Keratinocyte (primary cell): ENCODE results near the gene KCNH6. TPM values are rescaled to one million over a fixed set of nuclear protein-coding genes. Genes with fewer than 3 reads are reported as not detected.

Experiments
- DNase-seq: peaks from one replicate; pipeline ENCODE4 v3.0.0-alpha.2; 2011; ENCODE audit warnings: low read depth, missing footprints, low spot score
- FAIRE-seq: peaks from 2 replicates; lab custom pipeline; 2011; peaks lifted over from hg19 to GRCh38; lab: Jason Lieb, UNC
- H2AFZ ChIP-seq: 2 replicates; pipeline ENCODE4 v1.6.0; 2012; ENCODE audit warnings: low read length, control low read depth, inconsistent platforms; ENCODE audit not compliant: control insufficient read depth
- H3K27ac ChIP-seq: 2 replicates; pipeline ENCODE4 v1.5.1; 2011; ENCODE audit warnings: low read length; ENCODE audit not compliant: control insufficient read depth, insufficient read depth
- H3K27me3 ChIP-seq: 3 replicates; pipeline ENCODE4 v1.6.0; 2011; ENCODE audit warnings: low read length; ENCODE audit not compliant: control insufficient read depth, insufficient read depth; ENCODE audit errors: extremely low read depth
- H3K36me3 ChIP-seq, 2 experiments: 2 replicates in 1 of 2; 3 replicates in 1 of 2; pipeline ENCODE4 v1.5.1; 2011; ENCODE audit warnings: low read length in 2 of 2, mild to moderate bottlenecking in 1 of 2; ENCODE audit not compliant: control insufficient read depth in 2 of 2, insufficient read depth in 2 of 2; ENCODE audit errors: extremely low read depth in 1 of 2
- H3K4me1 ChIP-seq: 3 replicates; pipeline ENCODE4 v1.5.1; 2011; ENCODE audit warnings: low read length; ENCODE audit not compliant: control insufficient read depth, insufficient read depth; ENCODE audit errors: extremely low read depth
- H3K4me2 ChIP-seq: 3 replicates; pipeline ENCODE4 v1.6.0; 2011; ENCODE audit warnings: low read depth, low read length; ENCODE audit not compliant: control insufficient read depth, insufficient read depth; ENCODE audit errors: extremely low read depth
- H3K4me3 ChIP-seq, 3 experiments: fragments of 200-600 bp in 1 of 3; sonication (generic) in 1 of 3; 2 replicates in 2 of 3; 3 replicates in 1 of 3; pipeline ENCODE4 v1.5.1; 2011 to 2016; ENCODE audit warnings: low read length in 3 of 3, mild to moderate bottlenecking in 3 of 3, control low read depth in 2 of 3, inconsistent platforms in 1 of 3, low read depth in 1 of 3, mixed read lengths in 1 of 3, mixed run types in 1 of 3, moderate library complexity in 1 of 3; ENCODE audit not compliant: control insufficient read depth in 2 of 3, insufficient read depth in 2 of 3; ENCODE audit errors: extremely low read depth in 1 of 3
- H3K79me2 ChIP-seq: 2 replicates; pipeline ENCODE4 v1.6.0; 2012; ENCODE audit warnings: low read length; ENCODE audit not compliant: control insufficient read depth, insufficient read depth
- H3K9ac ChIP-seq: 3 replicates; pipeline ENCODE4 v1.6.0; 2011; ENCODE audit warnings: low read length; ENCODE audit not compliant: control insufficient read depth, insufficient read depth; ENCODE audit errors: extremely low read depth
- H3K9me1 ChIP-seq: 3 replicates; pipeline ENCODE4 v1.6.0; 2011; ENCODE audit warnings: low read length; ENCODE audit not compliant: control insufficient read depth, insufficient read depth; ENCODE audit errors: extremely low read depth
- H3K9me3 ChIP-seq: 2 replicates; pipeline ENCODE4 v1.5.1; 2012; ENCODE audit warnings: low read depth, low read length; ENCODE audit not compliant: control insufficient read depth
- H4K20me1 ChIP-seq: 3 replicates; pipeline ENCODE4 v1.6.0; 2011; ENCODE audit warnings: low read length; ENCODE audit not compliant: control insufficient read depth, insufficient read depth; ENCODE audit errors: extremely low read depth
- EZH2 ChIP-seq: IDR thresholded peaks from one replicate; pipeline ENCODE4 v1.6.1; 2012; ENCODE audit warnings: inconsistent platforms, mild to moderate bottlenecking, low read length, moderate library complexity
- dilution Hi-C: fragments of 300-500 bp; cut with MboI; formaldehyde crosslinking; loops from one replicate; pipeline ENCODE4 v1.7.0; 2020; ENCODE audit warnings: low sequenced_read_pairs; ENCODE audit not compliant: extremely low pct_ligation_motif_present
- polyA plus RNA-seq, 5 experiments: library from polyadenylated mRNA; depleted of rRNA in 3 of 5; stranded (reverse) in 3 of 5; stranded (forward) in 1 of 5; unstranded in 1 of 5; fragments of >200 nt; gene quantifications; 1 replicate in 1 of 5; 2 replicates in 3 of 5; 3 replicates in 1 of 5; pipeline versions ENCODE4 v1.2.1 to v1.2.3, GENCODE V29; 2011 to 2012; ENCODE audit warnings: missing spikeins in 2 of 5, low read depth in 1 of 5, low replicate concordance in 1 of 5
- TF ChIP-seq, protein P1 (sequence below), 3 experiments: IDR thresholded peaks in 1 of 3; conservative IDR thresholded peaks in 1 of 3; optimal IDR thresholded peaks in 1 of 3; 2 replicates in 2 of 3; 3 replicates in 1 of 3; pipeline versions ENCODE3 to v1.5.1; 2011; ENCODE audit warnings: low read length in 3 of 3, mild to moderate bottlenecking in 3 of 3, moderate library complexity in 2 of 3, control low read depth in 1 of 3, inconsistent platforms in 1 of 3; ENCODE audit not compliant: insufficient read depth in 2 of 3; ENCODE audit errors: extremely low read depth in 1 of 3

Gene KCNH6
- polyA plus RNA-seq, 1 donor (not counting 4 experiments of a cell fraction or from before 2014, with no cell fraction given): not detected

DNA sequence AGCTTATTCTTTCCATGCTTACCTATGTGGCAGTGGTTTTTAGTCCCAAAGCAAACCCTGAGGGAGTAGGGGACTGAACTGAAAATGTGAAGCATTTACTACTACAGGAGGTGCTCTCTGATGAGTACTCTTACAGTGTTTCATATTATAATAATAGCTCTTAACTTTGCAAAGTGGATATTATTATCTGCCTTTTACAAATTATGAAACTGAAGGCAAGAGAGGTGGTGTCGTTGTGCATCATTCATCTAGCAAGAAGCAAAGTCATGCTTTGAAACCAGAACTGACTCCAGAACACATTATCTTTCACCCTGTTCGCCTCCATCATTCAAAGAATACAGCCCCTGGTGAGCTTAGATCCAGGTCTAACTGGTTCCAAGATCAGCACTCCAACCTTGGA, 8.2 kb upstream of the KCNH6 start:
- no peaks in the 10 kb centered on the region for H3K9me1 ChIP-seq
- H3K4me2 ChIP-seq: no peak overlapping the region
- TF ChIP-seq, protein P1, sequence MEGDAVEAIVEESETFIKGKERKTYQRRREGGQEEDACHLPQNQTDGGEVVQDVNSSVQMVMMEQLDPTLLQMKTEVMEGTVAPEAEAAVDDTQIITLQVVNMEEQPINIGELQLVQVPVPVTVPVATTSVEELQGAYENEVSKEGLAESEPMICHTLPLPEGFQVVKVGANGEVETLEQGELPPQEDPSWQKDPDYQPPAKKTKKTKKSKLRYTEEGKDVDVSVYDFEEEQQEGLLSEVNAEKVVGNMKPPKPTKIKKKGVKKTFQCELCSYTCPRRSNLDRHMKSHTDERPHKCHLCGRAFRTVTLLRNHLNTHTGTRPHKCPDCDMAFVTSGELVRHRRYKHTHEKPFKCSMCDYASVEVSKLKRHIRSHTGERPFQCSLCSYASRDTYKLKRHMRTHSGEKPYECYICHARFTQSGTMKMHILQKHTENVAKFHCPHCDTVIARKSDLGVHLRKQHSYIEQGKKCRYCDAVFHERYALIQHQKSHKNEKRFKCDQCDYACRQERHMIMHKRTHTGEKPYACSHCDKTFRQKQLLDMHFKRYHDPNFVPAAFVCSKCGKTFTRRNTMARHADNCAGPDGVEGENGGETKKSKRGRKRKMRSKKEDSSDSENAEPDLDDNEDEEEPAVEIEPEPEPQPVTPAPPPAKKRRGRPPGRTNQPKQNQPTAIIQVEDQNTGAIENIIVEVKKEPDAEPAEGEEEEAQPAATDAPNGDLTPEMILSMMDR (optimal IDR thresholded peaks at IDR 0.05 in 1 of 3, IDR thresholded peaks at IDR 0.05 in 1 of 3, conservative IDR thresholded peaks at IDR 0.05 in 1 of 3; ENCODE audit: extremely low read depth in 1 of 3, insufficient read depth in 2 of 3, low read length in 3 of 3): no peak
- no peak for TF ChIP-seq EZH2
- no peak for DNase-seq
- FAIRE-seq: no peak
- H3K36me3 ChIP-seq: no peaks in the 10 kb centered on the region
- H3K9me3 ChIP-seq: no peaks in the 10 kb centered on the region
- no peak overlapping the region for H3K9ac ChIP-seq
- H2AFZ ChIP-seq: no peak overlapping the region
- H3K27me3 ChIP-seq: peaks cover 9% of the 10 kb centered on the region
- no peaks in the 10 kb centered on the region for H3K79me2 ChIP-seq
- H3K27ac ChIP-seq: no peak overlapping the region
- no peak overlapping the region for H3K4me3 ChIP-seq
- dilution Hi-C loops: no loop called here
- H3K4me1 ChIP-seq: no peaks in the 10 kb centered on the region
- no peaks in the 10 kb centered on the region for H4K20me1 ChIP-seq

DNA sequence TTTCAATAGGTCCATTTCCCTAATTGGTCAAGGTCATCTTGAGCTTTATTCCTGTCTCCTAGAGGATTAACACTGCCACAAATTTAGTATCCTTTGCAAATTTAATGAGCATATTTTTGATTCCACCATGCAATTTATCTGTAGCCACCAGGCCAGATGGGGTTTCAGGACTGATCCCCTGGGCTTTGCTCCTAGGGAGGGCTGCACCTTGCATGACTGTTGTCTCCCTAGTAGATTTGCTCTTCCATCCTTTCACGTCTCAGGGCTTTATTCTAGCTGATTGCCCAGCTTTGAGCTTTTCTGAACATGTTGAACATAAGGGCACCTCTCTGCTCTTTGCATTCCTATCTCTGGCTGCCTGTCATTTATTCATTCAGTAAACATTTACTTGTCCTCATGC, 7.7 kb upstream of the KCNH6 start:
- dilution Hi-C loops: no loop called here
- H3K9me3 ChIP-seq: no peaks in the 10 kb centered on the region
- no peak overlapping the region for H3K27ac ChIP-seq
- FAIRE-seq (no peak), DNase-seq (no peak)
- H3K9me1 ChIP-seq: no peaks in the 10 kb centered on the region
- no peak overlapping the region for H3K4me3 ChIP-seq
- H3K4me1 ChIP-seq: no peaks in the 10 kb centered on the region
- no peaks in the 10 kb centered on the region for H4K20me1 ChIP-seq
- TF ChIP-seq EZH2: no peak
- TF ChIP-seq, protein P1 (optimal IDR thresholded peaks at IDR 0.05 in 1 of 3, IDR thresholded peaks at IDR 0.05 in 1 of 3, conservative IDR thresholded peaks at IDR 0.05 in 1 of 3; ENCODE audit: extremely low read depth in 1 of 3, insufficient read depth in 2 of 3, low read length in 3 of 3): no peak
- H3K9ac ChIP-seq: no peak overlapping the region
- no peaks in the 10 kb centered on the region for H3K79me2 ChIP-seq
- H3K4me2 ChIP-seq: no peak overlapping the region
- no peak overlapping the region for H2AFZ ChIP-seq
- H3K27me3 ChIP-seq: peaks cover 9% of the 10 kb centered on the region
- no peaks in the 10 kb centered on the region for H3K36me3 ChIP-seq
